PC-3 (cell line): ENCODE data around the gene MIPEP.
"Not testable (repeated sequence)": the region's sequence is repeated elsewhere in the genome, so short reads cannot be mapped to it uniquely, and the experiment has no call there.

Source experiments
- CTCF ChIP-seq: fragments of 300-600 bp; sonication (generic); conservative IDR thresholded peaks from 2 replicates; pipeline ENCODE4 v1.5.1; 2017; ENCODE audit warnings: antibody characterized with exemption, low read depth, mild to moderate bottlenecking, low read length
- EZH2 ChIP-seq: fragments of 300-600 bp; sonication (generic); IDR thresholded peaks from one replicate; pipeline ENCODE4 v1.6.1; 2017; ENCODE audit warnings: antibody characterized with exemption, mild to moderate bottlenecking, low read length; ENCODE audit not compliant: unreplicated experiment

GRCh38 chr13:23880493-23881401, 8.5 kb downstream of the MIPEP start:
- not testable (repeated sequence) for TF ChIP-seq CTCF, EZH2
